ENCODE results near the gene RAF1. TPM values are rescaled to one million over a fixed set of nuclear protein-coding genes. Genes with fewer than 3 reads are reported as not detected.

The RAF1 gene
- total RNA-seq, 4 donors from 2014 or later, result 121 to 133 (median 126) TPM

DNA sequence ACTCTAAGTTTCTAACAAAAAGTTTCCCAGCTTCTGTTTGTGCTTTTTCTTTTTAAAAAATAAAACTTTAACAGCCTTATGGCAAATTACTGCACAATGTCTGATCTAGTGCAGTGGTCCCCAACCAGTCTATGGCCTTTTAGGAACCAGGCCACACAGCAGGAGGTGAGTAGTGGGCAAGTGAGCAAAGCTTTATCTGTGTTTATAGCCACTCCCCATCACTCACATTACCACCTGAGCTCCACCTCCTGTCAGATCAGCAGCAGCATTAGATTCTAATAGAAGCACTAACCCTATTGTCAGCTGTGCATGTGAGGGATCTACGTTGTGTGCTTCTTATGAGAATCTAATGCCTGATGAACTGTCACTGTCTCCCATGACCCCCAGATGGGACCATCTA is 101.5 kb downstream of the RAF1 start:
- no peak for DNase-seq
- H3K27ac ChIP-seq, result no peak overlapping the region
- no peak overlapping the region for H3K4me3 ChIP-seq
- H3K9me3 ChIP-seq, result peaks cover 0 to 9% (median 0%) of the 10 kb centered on the region in 4 donors
- no peak for TF ChIP-seq POLR2A (IDR thresholded peaks at IDR 0.05)
- TF ChIP-seq, protein P1, sequence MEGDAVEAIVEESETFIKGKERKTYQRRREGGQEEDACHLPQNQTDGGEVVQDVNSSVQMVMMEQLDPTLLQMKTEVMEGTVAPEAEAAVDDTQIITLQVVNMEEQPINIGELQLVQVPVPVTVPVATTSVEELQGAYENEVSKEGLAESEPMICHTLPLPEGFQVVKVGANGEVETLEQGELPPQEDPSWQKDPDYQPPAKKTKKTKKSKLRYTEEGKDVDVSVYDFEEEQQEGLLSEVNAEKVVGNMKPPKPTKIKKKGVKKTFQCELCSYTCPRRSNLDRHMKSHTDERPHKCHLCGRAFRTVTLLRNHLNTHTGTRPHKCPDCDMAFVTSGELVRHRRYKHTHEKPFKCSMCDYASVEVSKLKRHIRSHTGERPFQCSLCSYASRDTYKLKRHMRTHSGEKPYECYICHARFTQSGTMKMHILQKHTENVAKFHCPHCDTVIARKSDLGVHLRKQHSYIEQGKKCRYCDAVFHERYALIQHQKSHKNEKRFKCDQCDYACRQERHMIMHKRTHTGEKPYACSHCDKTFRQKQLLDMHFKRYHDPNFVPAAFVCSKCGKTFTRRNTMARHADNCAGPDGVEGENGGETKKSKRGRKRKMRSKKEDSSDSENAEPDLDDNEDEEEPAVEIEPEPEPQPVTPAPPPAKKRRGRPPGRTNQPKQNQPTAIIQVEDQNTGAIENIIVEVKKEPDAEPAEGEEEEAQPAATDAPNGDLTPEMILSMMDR (IDR thresholded peaks at IDR 0.05), result no peak
- H3K4me1 ChIP-seq, result peaks cover 0 to 35% (median 0%) of the 10 kb centered on the region in 4 donors
- H3K27me3 ChIP-seq, result no peaks in the 10 kb centered on the region
- no peaks in the 10 kb centered on the region for H3K36me3 ChIP-seq

GRCh38 chr3:12561397-12561796 is 102.5 kb downstream of the RAF1 start:
- TF ChIP-seq, protein P1 (IDR thresholded peaks at IDR 0.05), result no peak
- no peak for TF ChIP-seq POLR2A (IDR thresholded peaks at IDR 0.05)
- no peak for DNase-seq
- peaks cover 0 to 36% (median 0%) of the 10 kb centered on the region in 4 donors for H3K4me1 ChIP-seq
- H3K36me3 ChIP-seq, result no peaks in the 10 kb centered on the region
- no peak overlapping the region for H3K4me3 ChIP-seq
- peaks cover 0 to 9% (median 0%) of the 10 kb centered on the region in 4 donors for H3K9me3 ChIP-seq
- H3K27me3 ChIP-seq, result no peaks in the 10 kb centered on the region
- no peak overlapping the region for H3K27ac ChIP-seq

DNA sequence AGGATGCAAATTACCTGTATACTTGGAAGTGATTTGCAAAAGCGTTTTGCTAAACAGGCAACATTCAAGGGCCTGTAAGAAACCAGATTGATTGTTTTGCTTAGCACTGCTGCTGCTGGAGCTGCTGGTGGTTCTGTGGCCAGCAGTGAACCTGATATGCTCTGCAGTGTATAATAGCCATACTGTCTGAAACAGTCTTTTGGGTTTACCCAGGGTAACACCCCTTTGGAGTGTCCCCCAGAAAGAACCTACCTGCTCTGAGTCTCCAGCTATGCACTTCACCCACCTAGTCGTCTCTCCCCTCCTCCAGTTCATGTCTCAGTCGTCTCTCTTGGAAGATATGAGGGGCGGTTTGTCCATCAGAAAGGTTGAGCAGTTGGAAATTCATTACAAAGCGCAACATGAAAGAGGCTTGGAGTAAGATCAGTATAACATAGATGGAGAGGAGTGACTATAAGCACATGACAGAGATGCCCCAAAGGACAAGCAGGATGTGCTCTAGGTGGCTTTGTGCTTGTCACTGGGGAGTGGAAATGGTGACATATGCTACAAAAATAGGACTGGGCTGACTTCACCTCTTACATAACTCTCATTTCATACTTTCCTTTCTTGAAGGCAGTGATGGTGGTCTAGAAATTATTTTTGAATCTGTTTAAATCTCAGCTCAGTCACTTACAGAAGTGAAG is 103.3 kb downstream of the RAF1 start:
- Histone ChIP-seq H3K9me3 (peaks cover 0 to 2% (median 0%) of the 10 kb centered on the region in 4 donors), H3K27ac (no peak overlapping the region), H3K4me3 (no peak overlapping the region), H3K27me3 (no peaks in the 10 kb centered on the region), H3K36me3 (no peaks in the 10 kb centered on the region), H3K4me1 (peaks cover 0 to 43% (median 2%) of the 10 kb centered on the region in 4 donors)
- no peak for TF ChIP-seq POLR2A (IDR thresholded peaks at IDR 0.05)
- TF ChIP-seq, protein P1 (IDR thresholded peaks at IDR 0.05), result no peak
- DNase-seq, result no peak

GRCh38 chr3:12559520-12559919 is 104.4 kb downstream of the RAF1 start:
- no peak for DNase-seq
- Histone ChIP-seq H3K27ac (no peak overlapping the region), H3K27me3 (no peaks in the 10 kb centered on the region), H3K9me3 (no peaks in the 10 kb centered on the region), H3K4me3 (no peak overlapping the region), H3K4me1 (peaks cover 0 to 44% (median 2%) of the 10 kb centered on the region in 4 donors), H3K36me3 (no peaks in the 10 kb centered on the region)
- TF ChIP-seq, protein P1 (IDR thresholded peaks at IDR 0.05), result no peak
- TF ChIP-seq POLR2A (IDR thresholded peaks at IDR 0.05), result no peak

DNA sequence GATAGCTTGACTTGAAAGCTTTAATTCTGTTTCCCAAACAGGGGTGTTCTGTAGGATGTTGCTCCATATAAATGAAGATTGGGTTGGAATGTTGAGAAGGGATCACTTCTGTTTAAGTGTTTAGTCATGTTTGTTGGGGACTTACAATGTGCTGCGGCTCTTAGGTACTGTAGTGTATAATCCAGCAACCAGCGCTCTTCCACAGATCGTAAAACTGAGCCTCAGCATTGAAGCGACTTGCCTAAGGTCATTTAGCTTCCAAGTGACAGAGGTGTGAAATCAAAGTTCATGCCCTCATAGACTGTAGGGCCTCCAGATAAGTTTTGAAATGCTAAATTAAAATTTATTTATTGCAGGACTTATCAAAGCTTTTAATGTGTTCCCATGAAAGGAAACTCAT is 105.2 kb downstream of the RAF1 start:
- H3K36me3 ChIP-seq, result no peaks in the 10 kb centered on the region
- peaks cover 0 to 48% (median 2%) of the 10 kb centered on the region in 4 donors for H3K4me1 ChIP-seq
- no peak for DNase-seq
- H3K27ac ChIP-seq, result no peak overlapping the region
- TF ChIP-seq, protein P1 (IDR thresholded peaks at IDR 0.05), result peak in 1 of 6 experiments; percentile 5
- TF ChIP-seq POLR2A (IDR thresholded peaks at IDR 0.05), result no peak
- H3K27me3 ChIP-seq, result no peaks in the 10 kb centered on the region
- H3K9me3 ChIP-seq, result no peaks in the 10 kb centered on the region
- peak overlapping the region in 2 of 4 donors; percentile 71 to 75 for H3K4me3 ChIP-seq
